HG02642 (cell line): ENCODE measurements around the gene PPL.
A peak's percentile ranks its signal among the peaks of the same experiment; 100 is the strongest.
"Not testable (repeated sequence)": the region's sequence is repeated elsewhere in the genome, so short reads cannot be mapped to it uniquely, and the experiment has no call there.

Source experiments
- ATAC-seq: cut with Tn5 transposase; IDR thresholded peaks from one replicate; pipeline ENCODE4 v1.9.1; 2021; ENCODE audit warnings: mild to moderate bottlenecking; ENCODE audit not compliant: unreplicated experiment, poor library complexity

Gene PPL

GRCh38 chr16:4962716-4963115, 25.8 kb upstream of the PPL start:
- ATAC-seq, result no peak

- ATAC-seq, result no peak
These were observed 23.6 kb upstream of the PPL start for GRCh38 chr16:4960579-4960978.

GRCh38 chr16:4958510-4959438, 21.8 kb upstream of the PPL start:
- ATAC-seq, result peak; percentile 14

GRCh38 chr16:4957720-4958509, 21.0 kb upstream of the PPL start, which contains the start of gene SEC14L5:
Gene SEC14L5, plus strand, starts transcription at chr16:4958330. Its CDS starts 994 bp downstream, at chr16:4959324.
- peak; percentile 63 for ATAC-seq

- no peak for ATAC-seq
These were observed 20.4 kb upstream of the PPL start for GRCh38 chr16:4957420-4957719.

GRCh38 chr16:4954714-4955113, 17.8 kb upstream of the PPL start:
- no peak for ATAC-seq

- ATAC-seq, result not testable (repeated sequence)
These were observed 14.6 kb upstream of the PPL start for GRCh38 chr16:4951583-4951982.

- no peak for ATAC-seq
These were observed 13.0 kb upstream of the PPL start for GRCh38 chr16:4949986-4950385.

- ATAC-seq, result no peak
These were observed 12.2 kb upstream of the PPL start for GRCh38 chr16:4948903-4949766.

GRCh38 chr16:4947722-4948503, 11.0 kb upstream of the PPL start:
- ATAC-seq, result no peak

- ATAC-seq, result no peak
These were observed 10.0 kb upstream of the PPL start for GRCh38 chr16:4946917-4947316.

GRCh38 chr16:4945560-4946502, 8.9 kb upstream of the PPL start:
- ATAC-seq, result no peak

- ATAC-seq, result no peak
These were observed 7.7 kb upstream of the PPL start for GRCh38 chr16:4944333-4945281.

- no peak for ATAC-seq
These were observed 5.5 kb upstream of the PPL start for GRCh38 chr16:4942481-4942880.

- no peak for ATAC-seq
These were observed 3.8 kb upstream of the PPL start for GRCh38 chr16:4940719-4941118.

- no peak for ATAC-seq
These were observed 1.7 kb upstream of the PPL start for GRCh38 chr16:4938683-4939030.

GRCh38 chr16:4937782-4938682, 1.1 kb upstream of the PPL start:
- ATAC-seq, result no peak
